Stimulated activated CD4-positive, alpha-beta T cell treated with anti-CD3 and anti-CD28 coated beads, Interleukin-2, amount 100 ng/mL, for 48 hours (primary cell): Measurements from ENCODE around the gene SEC11A.
A peak's percentile ranks its signal among the peaks of the same experiment; 100 is the strongest.
"Not testable (repeated sequence)": the region's sequence is repeated elsewhere in the genome, so short reads cannot be mapped to it uniquely, and the experiment has no call there.

Experiments used
- DNase-seq, 2 donors: peaks; one replicate each; pipeline ENCODE4 v3.0.0-alpha.2; 2020

The SEC11A gene

DNA sequence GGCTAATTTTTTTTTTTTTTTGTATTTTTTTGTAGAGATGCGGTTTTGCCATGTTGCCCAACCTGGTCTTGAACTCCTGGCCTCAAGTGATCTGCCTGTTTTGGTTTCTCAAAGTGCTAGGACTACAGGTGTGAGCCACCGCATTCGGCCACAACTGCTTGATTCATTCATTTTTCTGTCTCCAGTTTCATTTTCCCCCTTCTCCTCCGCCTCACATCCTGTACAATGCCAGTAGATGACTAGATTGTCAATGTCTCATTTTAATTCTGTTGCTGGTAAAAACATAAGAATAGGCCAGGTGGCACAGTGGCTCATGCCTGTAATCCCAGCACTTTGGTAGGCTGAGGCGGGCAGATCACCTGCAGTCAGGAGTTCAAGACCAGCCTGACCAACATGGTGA lies 20.4 kb upstream of the SEC11A start:
- peak; percentile 54 to 57 for DNase-seq

DNA sequence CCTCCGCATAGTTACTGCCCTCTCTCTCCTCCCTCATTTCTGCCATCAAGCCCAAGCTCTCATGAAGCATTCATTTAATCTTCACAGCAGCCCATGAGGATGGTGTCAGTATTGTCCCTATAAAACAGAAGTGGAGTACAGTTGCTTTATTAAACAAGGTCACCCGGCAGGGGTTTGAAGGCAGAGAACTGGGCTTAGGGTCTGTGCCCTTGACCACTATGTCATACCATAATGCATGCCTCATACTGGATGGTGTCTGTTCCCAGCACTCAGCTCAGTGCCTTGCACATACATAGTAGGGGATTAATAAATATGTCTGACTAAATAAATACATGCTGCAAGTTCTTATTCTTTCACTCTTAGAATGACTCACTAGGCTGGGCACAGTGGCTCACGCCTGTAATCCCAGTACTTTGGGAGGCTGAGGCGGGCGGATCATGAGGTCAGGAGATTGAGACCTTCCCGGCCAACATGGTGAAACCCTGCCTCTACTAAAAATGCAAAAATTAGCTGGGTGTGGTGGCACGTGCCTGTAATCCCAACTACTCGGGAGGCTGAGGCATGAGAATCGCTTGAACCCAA lies 19.6 kb upstream of the SEC11A start:
- not testable (repeated sequence) for DNase-seq

DNA sequence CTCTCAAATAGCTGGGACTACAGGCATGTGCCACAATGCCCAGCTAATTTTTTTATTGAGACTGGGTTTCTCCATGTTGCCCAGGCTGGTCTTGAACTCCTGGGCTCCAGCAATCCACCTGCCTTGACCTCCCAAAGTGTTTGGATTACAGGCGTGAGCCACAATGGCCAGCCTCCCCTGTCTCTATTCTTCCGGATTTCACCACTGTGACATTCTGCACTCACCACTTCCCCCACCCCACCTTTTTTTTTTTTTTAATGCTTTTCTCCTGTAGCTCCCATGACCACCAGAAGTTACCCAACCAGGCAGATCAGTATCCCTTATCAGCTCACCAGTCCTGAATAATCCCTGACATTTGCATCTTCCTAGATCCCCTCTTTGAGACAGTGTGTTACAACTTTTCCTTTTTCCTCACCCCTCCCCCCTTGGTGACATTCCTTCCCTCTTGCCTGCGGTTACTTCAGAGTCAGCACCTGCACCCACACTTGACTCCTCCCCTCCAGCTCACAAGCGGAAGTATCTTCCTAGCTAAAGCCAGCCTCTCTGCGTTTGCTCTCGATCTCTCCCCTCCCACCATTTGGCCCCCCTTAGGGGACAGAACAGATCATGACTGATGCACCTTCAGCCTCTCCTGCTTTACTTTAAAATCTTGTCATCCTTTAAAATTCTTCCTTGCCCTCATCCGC lies 19.0 kb upstream of the SEC11A start:
- peak; percentile 56 to 60 for DNase-seq

DNA sequence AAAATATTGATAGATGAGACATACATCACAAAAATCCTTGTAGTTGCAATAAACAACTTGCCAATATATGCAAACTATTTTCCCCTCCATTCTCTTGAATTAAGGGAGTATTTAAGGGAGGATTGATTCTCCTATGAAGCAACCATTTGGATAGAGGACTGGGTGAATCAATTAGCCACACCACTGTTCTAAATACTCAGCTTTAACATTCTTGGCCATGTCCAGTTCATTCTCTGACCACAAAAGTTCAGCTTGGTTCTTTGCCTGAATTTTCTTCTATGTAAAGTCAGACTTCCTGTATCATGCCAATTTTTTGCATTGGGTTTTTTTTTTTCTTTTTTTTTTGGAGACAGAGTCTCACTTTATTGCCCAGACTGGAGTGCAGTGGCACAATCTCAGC lies 15.8 kb upstream of the SEC11A start:
- DNase-seq = no peak

DNA sequence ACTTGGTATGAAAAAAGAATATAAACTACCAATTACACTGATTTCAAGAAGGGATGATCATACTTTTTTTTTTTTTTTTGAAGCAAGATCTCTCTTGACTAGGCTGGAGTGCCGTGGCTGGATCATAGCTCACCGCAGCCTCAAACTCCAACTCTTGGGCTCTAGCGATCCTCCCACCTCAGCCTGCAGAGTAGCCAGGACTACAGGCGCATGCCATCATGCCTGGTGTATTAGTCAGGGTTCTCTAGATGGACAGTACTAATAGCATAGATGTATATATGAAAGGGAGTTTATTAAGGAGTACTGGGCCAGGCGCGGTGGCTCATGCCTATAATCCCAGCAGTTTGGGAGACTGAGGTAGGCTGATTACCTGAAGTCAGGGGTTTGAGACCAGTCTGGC lies 11.5 kb upstream of the SEC11A start:
- DNase-seq = no peak

DNA sequence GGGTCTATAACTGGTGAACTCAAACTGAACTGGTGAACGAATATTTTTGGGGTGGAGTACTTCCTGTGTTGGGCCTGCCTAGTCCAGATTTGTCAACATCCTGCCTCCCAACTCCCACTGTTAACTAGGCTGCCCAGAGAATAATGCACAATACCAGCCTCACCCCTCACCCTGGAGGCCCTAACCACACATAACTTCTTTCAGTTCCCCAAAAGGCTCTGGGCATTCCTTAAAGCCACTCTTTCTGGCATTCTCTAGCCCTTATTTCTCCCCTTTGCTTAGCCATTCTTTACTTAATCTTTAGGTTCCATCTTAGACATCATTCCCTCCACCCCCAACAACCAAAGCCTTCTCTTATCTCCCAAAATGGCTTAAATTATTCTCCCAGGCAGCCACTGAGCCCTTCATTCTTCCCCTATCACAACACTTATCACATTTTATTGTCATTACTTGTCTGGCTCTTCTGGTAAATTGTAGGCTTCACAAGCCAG lies 9.1 kb upstream of the SEC11A start:
- no peak for DNase-seq

DNA sequence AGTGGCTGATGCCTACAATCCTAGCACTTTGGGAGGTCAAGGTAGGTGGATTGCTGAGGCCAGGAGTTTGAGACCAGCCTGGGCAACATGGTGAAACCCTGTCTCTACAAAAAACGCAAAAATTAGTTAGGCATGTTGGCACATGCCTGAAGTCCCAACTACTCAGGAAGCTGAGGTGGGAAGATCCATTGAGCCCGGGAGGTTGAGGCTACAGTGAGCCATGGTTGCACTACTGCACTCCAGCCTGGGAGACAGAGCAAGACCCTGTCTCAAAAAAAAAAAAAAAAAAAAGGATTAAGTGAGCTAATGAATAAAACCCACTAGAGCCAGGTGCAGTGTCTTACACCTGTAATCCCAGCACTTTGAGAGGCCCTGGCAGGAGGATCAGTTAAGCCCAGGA lies 6.7 kb upstream of the SEC11A start:
- no peak for DNase-seq

DNA sequence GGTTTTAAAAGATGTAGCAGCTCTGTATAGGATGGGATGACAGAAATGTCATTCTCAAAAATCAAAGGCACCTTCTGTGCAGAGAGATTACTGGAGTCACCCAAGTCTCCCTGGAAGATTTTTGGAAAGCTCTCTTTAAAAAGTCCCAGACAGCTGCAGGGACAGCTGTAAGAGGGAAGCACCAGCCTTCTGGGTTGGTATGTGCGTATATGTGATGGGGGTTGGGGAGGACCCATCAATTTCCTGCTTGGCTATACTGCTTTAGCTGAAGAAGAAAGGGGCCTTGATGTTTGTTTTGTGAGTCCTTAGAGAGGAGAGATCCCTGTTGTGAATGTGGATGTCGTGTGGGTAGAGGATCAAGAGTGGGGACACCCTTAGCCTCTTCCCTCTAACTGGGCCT lies 5.4 kb upstream of the SEC11A start:
- DNase-seq = no peak

DNA sequence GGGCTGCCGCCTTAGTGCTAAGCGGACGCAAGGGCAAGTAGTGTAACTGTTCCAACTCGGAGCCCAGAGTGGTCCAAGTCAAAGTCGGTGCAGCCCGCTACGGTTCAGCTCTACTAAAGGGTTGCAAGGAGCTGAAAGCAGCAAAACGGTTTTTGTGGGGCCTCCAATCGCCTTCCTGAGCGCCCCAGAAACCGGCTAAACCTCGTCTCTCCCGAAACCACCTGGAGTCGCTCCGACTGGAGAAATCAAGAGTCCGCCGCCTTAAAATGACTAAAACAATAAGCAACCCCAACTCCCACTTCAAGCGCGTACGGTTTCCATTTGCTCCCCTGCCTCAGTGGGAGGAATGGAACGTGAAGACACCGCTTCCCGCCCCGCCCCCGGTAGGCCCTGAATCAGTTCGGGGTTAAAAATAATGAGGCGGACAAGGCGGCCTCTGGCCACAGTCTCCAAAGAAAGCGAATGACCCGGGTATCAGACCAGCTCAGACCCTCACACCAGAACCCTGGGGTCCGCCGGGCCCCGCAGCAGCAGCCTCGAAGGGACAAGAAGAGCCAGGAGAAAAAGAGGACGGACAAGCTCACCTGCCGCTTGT lies 401 bp downstream of the SEC11A start:
- DNase-seq = peak; percentile 44 to 60

DNA sequence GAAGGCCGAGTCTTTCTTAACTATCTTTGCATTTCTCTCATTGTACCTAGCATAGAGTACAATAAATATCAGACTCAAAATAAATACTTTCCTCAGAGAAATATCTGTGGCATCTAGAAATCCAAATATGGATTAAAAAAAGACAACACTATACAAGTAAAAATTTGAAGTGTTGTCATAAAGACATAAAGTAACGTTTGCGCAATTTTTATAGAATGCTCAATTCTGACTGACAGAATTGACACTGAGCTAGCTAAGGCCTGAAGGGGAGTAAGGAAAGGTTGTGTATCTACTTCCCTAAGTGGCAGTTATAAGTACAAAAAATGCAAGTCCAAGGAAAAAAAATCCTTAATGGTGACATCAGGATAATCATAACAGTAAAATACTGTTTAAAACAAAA lies 1.1 kb downstream of the SEC11A start:
- DNase-seq = no peak

DNA sequence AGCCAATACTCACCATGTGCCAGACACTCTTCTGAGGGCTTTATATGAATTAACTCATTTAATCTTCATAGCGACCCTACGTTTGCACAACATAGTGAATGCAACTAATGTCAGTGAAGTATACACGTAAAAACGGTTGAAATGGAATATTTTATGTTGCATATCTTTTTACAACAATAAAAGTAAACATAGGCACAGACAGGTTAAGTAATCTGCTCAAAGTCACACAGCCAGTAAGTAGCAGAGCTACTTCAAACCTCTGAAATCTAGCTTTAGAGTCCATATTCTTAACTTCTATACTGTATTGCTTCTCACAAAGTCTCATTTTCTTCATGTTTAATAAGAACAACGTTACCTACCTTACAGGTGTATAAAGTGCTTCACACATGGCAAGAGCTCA lies 1.6 kb downstream of the SEC11A start:
- no peak for DNase-seq

DNA sequence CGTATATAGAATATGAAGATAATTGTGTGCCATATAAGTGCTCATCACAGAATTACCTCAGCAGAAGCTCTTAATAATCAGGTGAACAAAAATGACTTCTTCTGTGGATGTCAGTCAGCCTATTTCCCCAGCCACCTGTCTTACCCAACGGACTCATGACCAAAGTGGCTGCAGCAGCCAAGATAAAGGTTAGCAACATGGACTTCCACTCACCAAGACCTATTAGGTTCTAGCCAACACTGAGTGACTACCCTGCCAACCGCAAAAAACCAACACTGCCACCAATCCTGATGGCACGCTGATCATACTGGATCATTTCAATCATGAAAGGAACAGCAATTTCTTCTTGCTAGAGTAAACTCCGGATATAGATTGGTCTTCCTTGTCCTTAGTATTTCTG lies 12.1 kb downstream of the SEC11A start:
- DNase-seq = no peak

DNA sequence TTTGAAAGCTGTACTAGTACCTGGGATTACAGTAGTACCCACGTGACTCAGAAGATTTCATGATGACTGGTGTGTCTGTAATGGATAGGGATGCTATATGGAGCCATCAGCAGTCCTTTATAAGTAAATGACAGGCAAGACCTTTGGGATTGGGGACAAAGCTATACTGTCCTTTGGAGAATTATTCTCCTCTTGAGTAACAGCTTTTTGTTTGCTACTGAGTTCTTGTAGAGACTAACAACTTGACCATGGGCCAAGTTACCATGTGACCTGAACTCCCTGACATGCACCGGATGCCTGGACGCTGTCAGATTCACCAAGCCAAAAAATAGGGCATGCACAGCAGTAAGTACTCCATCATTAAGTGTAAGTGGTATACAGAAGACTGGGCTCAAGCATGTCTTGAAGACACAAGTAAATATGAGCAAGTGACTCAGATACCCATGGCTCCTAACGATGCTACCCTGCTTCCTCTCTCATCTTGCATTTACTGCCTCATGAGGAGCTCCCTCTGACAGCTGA lies 12.9 kb downstream of the SEC11A start:
- DNase-seq = no peak

DNA sequence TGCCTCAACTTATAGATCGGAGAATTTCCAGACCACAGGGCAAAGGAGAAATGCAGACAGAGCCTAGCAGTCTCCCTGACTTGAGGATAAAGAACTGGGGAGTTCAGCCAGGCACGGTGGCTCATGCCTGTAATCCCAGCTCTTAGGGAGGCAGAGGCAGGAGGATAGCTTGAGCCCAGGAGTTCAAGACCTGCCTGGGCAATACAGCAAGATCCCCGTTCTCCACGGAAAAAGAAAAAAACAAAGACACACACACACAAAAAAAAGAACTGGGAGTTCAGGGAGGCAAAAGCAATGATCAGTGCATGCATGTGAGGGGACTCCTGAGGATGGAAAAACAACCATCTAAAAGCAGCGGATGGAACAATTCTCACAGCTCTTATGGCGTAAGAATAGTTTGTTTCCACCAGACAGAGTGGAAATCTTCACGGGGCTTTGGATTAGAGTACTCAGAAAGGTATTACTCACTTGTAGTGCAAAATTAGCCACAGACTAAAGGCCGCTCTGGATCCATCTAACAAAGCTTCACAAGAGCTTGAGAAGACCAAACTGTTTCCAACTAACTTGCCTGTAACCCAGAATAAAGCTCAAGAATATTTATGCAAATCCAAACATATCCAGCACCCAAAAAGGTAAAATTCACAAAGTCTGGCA lies 16.3 kb downstream of the SEC11A start:
- no peak for DNase-seq

DNA sequence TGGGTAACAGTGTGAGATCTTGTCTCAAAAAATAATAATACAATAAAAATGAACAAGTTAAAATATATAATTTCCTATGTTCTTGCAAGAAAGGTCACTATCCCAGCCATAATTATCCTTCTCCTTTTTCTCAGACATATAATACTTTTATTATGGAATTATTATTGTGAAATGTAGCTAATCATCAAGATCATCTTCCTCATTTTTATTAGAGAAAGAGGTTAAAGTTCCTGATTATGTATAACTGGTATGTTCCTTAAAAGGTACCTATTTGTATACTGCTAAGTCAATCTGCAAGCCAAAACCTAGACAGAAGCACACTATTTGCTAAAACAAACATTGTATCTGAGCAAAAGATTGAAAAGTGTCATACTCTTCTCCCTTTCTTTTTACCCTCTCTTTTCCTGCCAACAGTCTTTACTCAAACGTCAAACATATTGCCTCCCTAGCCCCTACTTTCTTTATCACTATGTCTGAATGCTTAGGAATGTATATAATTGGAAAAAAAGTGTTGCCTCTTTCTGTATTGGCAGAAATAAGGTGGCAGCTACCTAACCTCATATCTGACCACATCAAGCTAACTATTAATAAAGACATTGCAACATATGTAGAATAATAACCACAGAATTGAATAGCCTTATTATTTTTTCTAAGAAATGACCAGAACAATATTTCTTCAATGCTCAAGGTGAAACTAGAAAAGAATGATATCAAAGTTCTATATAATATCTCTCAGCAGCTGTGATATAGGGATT lies 18.5 kb downstream of the SEC11A start:
- DNase-seq = no peak

DNA sequence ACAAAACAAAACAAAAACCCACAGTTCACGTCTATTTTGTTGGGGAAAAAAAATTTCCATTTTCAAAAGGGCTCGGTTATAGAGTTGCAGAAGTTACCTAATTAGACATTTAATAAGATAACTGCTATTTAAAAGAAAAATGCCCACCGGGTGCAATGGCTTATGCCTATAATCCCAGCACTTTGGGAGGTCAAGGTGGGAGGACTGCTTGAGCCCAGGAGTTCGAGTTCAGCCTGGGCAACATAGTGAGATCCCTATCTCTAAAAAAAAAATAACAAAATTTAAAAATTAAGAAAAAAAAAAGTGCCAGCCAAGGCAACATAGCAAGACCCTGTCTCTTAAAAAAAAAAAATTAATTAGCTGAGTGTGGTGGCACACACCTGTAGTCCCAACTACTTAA lies 19.2 kb downstream of the SEC11A start:
- no peak for DNase-seq

DNA sequence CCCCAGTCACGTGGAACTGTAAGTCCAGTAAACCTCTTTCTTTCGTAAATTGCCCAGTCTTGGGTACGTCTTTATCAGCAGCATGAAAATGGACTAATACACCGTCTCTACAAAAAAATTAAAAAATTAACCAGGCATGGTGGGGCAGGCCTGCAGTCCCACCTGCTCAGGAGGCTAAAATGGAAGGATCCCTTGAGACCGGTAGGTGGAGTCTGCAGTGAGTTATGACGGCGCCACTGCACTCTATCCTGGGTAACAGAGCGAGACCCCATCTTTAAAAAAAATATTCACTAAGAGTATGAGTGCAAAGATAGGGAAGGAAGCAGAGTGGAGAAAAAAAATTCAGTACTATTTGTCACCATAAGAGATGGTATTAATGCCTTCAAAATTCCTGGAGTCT lies 25.6 kb downstream of the SEC11A start:
- DNase-seq = no peak

DNA sequence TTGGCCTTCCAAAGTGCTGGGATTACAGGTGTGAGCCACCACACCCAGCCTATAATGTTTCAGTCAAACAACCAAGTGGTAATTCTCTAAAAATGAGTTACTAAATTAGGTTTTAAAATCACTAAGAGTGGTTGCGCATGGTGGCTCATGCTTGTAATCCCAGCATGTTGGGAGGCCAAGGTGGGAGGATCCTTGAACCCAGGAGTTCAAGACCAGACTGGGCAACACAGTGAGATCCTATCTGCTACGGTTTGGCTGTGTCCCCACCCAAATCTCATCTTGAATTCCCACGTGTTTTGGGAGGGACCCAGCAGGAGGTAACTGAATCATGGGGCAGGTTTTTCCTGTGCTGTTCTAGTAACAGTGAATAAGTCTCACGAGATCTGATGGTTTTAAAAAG lies 26.1 kb downstream of the SEC11A start:
- no peak for DNase-seq

DNA sequence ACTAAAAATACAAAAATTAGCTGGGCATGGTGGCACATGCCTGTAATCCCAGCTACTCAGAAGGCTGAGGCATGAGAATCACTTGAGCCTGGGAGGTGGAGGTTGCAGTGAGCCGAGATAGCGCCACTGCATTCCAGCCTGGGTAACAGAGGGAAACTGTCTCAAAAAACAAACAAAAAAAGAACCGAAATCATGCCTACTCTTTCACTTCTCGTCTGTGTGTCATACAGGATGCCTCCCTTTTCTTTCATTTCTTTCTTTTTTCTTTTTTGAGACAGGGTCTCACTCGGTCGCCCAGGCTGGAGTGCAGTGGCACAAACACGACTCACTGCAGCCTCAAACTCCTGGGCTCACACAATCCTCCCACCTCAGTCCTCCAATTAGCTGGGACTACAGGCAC lies 29.5 kb downstream of the SEC11A start:
- DNase-seq = not testable (repeated sequence)

DNA sequence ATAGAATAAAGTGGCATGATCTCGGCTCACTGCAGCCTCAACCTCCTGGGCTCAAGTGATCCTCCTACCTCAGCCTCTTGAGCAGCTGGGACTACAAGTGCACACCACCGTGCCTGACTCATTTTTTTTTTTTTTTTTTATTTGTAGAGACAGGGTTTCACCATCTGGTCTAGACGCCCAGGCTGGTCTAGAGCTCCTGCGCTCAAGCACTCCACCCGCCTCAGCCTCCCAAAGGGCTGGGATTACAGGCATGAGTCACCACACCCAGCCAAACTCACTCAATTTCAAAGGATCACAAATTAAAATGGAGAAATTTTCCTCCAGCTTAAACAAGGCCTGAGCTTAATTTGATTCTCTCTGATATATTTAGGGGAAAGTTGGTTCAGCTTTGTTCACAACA lies 30.6 kb downstream of the SEC11A start:
- no peak for DNase-seq

DNA sequence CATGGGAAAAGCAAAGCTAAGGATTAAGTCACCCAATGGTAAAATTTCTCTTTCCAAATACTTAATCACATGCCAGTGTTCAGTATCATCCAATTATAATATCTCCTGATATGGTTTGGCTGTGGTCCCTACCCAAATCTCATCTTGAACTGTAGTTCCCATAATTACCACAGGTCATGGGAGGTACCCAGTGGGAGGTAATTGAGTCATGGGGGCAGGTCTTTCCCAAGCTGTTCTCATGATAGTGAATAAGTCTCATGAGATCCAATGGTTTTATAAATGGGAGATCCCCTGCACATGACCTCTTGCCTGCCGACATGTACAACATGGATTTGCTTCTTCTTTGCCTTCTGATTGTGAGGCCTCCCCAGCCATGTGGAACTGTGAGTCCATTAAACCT lies 31.8 kb downstream of the SEC11A start:
- DNase-seq = no peak

DNA sequence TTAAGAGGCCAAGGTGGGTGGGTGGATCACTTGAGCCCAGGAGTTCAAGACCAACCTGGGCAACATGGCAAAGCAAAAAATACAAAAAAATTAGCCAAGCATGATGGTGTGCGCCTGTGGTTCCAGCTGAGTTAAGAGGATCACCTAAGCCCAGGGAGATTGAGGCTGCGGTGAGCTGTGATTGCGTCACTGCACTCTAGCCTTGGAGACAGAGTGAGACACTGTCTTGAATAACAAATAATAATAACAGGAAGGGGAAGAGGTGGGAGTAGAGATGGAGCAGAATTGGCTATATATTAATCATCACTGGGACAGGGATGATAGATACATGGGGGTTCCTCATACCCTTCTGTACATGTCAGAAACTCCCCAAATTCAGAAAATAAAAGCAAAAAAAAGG lies 34.1 kb downstream of the SEC11A start:
- DNase-seq = peak in 1 of 2 donors; percentile 40

DNA sequence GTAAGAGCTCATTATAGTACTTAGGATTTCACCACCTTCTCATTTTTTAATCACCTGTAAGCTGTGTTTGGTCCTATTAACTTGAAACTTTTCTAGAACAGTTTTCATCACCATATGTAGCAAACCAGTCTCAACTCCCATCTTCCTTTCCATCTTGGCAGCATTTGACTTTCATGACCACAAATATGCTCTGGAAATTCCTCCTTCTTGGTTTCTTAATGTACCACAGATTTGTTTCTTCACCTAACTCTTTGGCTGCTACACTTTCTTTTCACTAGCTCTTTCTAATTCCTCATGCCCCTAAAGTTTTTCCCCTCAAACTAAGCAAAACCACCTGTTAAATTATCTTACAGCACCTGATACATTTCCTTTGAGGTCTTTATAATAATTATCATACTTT lies 44.7 kb downstream of the SEC11A start:
- DNase-seq = no peak
